ENCODE measurements around the gene CCKAR. TPM values are rescaled to one million over a fixed set of nuclear protein-coding genes. Genes with fewer than 3 reads are reported as not detected.

CCKAR gene
- total and polyA plus RNA-seq, 10 of the 15 experiments (the other 5 are each of a cell fraction or from before 2014, with no cell fraction given) = not detected

DNA sequence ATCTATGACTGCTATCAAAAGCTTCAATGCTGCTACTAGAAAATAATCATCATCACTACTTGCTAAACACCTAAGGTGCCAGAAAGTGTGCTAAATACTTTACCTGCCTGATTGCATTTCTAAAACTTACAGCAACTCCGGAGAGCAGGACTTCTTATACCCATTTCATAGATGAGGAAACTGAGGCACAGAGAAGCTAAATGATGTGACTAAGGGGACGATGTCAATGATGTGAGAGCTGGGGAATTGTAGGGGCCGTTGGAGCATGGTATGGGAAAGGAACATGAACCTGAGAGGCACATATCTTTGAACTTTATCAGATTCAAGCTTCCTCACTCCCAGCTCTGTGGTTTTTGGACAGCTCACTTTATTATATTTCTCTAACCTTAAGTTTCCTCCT lies 38.7 kb downstream of the CCKAR start (continued):
- TF ChIP-seq CUX1 (IDR thresholded peaks at IDR 0.05; ENCODE audit: insufficient replicate concordance, low read depth, low read length) (no peak), SREBF2 (IDR thresholded peaks at IDR 0.05; ENCODE audit: low read length) (no peak), ZBTB4 (CRISPR knock-in tag; IDR thresholded peaks at IDR 0.05) (no peak), ZNF274 (IDR thresholded peaks at IDR 0.05; ENCODE audit: insufficient read depth, insufficient read length) (no peak), ASH2L (IDR thresholded peaks at IDR 0.05; ENCODE audit: borderline replicate concordance, low read depth) (no peak), NR2C1 (IDR thresholded peaks at IDR 0.05) (no peak), ETV6 (conservative IDR thresholded peaks at IDR 0.05 in 1 of 2, IDR thresholded peaks at IDR 0.05 in 1 of 2; ENCODE audit: borderline replicate concordance in 1 of 2, low read depth in 1 of 2) (no peak)
- TF ChIP-seq, protein P1, sequence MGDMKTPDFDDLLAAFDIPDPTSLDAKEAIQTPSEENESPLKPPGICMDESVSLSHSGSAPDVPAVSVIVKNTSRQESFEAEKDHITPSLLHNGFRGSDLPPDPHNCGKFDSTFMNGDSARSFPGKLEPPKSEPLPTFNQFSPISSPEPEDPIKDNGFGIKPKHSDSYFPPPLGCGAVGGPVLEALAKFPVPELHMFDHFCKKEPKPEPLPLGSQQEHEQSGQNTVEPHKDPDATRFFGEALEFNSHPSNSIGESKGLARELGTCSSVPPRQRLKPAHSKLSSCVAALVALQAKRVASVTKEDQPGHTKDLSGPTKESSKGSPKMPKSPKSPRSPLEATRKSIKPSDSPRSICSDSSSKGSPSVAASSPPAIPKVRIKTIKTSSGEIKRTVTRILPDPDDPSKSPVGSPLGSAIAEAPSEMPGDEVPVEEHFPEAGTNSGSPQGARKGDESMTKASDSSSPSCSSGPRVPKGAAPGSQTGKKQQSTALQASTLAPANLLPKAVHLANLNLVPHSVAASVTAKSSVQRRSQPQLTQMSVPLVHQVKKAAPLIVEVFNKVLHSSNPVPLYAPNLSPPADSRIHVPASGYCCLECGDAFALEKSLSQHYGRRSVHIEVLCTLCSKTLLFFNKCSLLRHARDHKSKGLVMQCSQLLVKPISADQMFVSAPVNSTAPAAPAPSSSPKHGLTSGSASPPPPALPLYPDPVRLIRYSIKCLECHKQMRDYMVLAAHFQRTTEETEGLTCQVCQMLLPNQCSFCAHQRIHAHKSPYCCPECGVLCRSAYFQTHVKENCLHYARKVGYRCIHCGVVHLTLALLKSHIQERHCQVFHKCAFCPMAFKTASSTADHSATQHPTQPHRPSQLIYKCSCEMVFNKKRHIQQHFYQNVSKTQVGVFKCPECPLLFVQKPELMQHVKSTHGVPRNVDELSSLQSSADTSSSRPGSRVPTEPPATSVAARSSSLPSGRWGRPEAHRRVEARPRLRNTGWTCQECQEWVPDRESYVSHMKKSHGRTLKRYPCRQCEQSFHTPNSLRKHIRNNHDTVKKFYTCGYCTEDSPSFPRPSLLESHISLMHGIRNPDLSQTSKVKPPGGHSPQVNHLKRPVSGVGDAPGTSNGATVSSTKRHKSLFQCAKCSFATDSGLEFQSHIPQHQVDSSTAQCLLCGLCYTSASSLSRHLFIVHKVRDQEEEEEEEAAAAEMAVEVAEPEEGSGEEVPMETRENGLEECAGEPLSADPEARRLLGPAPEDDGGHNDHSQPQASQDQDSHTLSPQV (IDR thresholded peaks at IDR 0.05) = no peak
- TF ChIP-seq, protein P2, sequence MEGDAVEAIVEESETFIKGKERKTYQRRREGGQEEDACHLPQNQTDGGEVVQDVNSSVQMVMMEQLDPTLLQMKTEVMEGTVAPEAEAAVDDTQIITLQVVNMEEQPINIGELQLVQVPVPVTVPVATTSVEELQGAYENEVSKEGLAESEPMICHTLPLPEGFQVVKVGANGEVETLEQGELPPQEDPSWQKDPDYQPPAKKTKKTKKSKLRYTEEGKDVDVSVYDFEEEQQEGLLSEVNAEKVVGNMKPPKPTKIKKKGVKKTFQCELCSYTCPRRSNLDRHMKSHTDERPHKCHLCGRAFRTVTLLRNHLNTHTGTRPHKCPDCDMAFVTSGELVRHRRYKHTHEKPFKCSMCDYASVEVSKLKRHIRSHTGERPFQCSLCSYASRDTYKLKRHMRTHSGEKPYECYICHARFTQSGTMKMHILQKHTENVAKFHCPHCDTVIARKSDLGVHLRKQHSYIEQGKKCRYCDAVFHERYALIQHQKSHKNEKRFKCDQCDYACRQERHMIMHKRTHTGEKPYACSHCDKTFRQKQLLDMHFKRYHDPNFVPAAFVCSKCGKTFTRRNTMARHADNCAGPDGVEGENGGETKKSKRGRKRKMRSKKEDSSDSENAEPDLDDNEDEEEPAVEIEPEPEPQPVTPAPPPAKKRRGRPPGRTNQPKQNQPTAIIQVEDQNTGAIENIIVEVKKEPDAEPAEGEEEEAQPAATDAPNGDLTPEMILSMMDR (IDR thresholded peaks at IDR 0.05 in 2 of 3, conservative IDR thresholded peaks at IDR 0.05 in 1 of 3; ENCODE audit: control insufficient read depth in 2 of 3, extremely low read depth in 1 of 3, insufficient read depth in 1 of 3, low read depth in 3 of 3, low read length in 3 of 3) = no peak

All from GM12878 (cell line).